GM21528 (cell line): ENCODE results near the gene COL6A2.
"Not testable (repeated sequence)": the region's sequence is repeated elsewhere in the genome, so short reads cannot be mapped to it uniquely, and the experiment has no call there.

ENCODE experiments used
- ATAC-seq: cut with Tn5 transposase; IDR thresholded peaks from one replicate; pipeline ENCODE4 v1.9.1; 2021; ENCODE audit warnings: mild to moderate bottlenecking, moderate library complexity; ENCODE audit not compliant: unreplicated experiment, low FRiP score

Gene COL6A2

GRCh38 chr21:46078322-46078977 is 19.5 kb upstream of the COL6A2 start:
- no peak for ATAC-seq

- no peak for ATAC-seq
Observed at GRCh38 chr21:46078978-46079351, 18.9 kb upstream of the COL6A2 start.

- ATAC-seq, result no peak
Observed at GRCh38 chr21:46079352-46080170, 18.4 kb upstream of the COL6A2 start.

GRCh38 chr21:46080171-46081021 is 17.5 kb upstream of the COL6A2 start:
- no peak for ATAC-seq

GRCh38 chr21:46081022-46081861 is 16.7 kb upstream of the COL6A2 start:
- no peak for ATAC-seq

- no peak for ATAC-seq
Observed at GRCh38 chr21:46081862-46082712, 15.8 kb upstream of the COL6A2 start.

- no peak for ATAC-seq
Observed at GRCh38 chr21:46082713-46082962, 15.3 kb upstream of the COL6A2 start.

GRCh38 chr21:46082963-46083790 is 14.7 kb upstream of the COL6A2 start:
- ATAC-seq, result no peak

GRCh38 chr21:46083791-46084561 is 13.9 kb upstream of the COL6A2 start:
- ATAC-seq, result no peak

- no peak for ATAC-seq
Observed at GRCh38 chr21:46084709-46085108, 13.2 kb upstream of the COL6A2 start.

GRCh38 chr21:46085259-46085658 is 12.7 kb upstream of the COL6A2 start:
- not testable (repeated sequence) for ATAC-seq

GRCh38 chr21:46087641-46088040 is 10.3 kb upstream of the COL6A2 start:
- no peak for ATAC-seq

- no peak for ATAC-seq
Observed at GRCh38 chr21:46088189-46088588, 9.7 kb upstream of the COL6A2 start.

- ATAC-seq, result no peak
Observed at GRCh38 chr21:46089285-46089684, 8.6 kb upstream of the COL6A2 start.

- ATAC-seq, result no peak
Observed at GRCh38 chr21:46091118-46091517, 6.8 kb upstream of the COL6A2 start.

- ATAC-seq, result no peak
Observed at GRCh38 chr21:46091631-46092025, 6.3 kb upstream of the COL6A2 start.

- ATAC-seq, result no peak
Observed at GRCh38 chr21:46092026-46092764, 5.7 kb upstream of the COL6A2 start.
